ENCODE data around the gene TWIST2.

TWIST2 gene

DNA sequence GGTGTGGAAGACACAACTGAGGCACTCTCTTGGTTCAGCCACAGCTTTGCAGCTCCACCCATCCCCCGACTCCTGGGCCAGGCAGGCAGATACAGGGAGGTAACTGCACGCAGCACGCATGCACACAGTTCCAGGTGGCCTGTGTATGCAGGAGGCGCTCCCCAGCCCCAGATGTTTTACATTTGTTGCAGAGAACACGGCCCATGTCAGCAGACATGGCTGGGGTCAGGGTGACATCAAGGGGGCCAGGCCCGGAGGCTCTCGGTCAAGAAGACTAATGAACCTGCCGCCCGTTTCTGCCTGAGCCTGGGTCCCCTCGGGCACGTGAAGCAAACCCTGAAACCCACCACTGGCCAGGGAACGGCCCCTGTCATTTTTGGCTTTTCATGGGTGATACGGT is 57.3 kb downstream of the TWIST2 start:
- DNase-seq (ENCODE audit: low read depth) = no peak

DNA sequence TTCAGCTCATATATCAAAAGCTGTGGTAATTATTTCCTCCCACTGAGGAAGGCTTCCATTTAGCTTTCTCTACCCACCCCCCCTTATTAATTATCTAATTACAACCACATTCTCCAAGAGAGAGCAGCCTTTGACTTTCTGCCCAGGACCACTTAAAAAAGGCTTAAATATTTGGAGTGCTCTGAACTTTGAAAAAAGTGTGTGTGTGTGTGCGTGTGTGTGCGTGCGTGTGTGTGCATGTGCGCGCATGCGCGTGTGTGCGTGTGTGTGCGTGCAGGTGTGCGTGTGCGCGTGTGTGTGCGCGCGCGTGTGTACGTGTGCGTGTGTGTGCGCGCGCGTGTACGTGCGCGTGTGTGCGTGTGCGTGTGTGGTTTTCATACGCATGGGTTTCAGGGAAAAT is 57.8 kb downstream of the TWIST2 start:
- DNase-seq (ENCODE audit: low read depth) = no peak

DNA sequence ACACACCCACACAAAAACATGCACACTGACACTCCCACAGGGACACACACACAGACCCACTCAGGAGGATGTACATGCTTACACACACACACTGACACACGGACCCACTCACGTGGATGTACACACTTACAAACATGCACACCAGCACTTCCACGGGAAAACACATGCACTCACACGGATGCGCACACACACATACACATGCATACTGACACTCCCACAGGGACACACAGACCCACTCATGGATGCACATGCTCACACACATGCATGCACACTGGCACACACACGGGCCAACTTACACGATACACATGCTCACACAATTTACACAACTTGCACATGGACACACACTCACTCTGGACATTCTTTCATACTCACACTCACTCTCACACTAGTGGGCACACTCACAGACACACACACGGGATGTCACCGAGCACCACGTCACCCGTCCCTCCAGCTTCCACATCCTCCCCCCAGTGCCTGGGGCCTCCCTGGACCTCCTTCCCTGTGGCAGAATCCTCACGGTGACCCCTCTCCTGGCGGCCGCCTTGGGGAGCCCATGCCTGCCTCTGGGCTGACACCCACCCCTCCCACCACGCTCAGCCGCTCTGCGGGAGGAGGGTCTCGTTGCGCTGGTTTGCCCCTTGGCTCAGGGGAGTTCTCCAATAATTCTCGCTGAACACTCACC is 58.5 kb downstream of the TWIST2 start:
- DNase-seq (ENCODE audit: low read depth) = no peak

DNA sequence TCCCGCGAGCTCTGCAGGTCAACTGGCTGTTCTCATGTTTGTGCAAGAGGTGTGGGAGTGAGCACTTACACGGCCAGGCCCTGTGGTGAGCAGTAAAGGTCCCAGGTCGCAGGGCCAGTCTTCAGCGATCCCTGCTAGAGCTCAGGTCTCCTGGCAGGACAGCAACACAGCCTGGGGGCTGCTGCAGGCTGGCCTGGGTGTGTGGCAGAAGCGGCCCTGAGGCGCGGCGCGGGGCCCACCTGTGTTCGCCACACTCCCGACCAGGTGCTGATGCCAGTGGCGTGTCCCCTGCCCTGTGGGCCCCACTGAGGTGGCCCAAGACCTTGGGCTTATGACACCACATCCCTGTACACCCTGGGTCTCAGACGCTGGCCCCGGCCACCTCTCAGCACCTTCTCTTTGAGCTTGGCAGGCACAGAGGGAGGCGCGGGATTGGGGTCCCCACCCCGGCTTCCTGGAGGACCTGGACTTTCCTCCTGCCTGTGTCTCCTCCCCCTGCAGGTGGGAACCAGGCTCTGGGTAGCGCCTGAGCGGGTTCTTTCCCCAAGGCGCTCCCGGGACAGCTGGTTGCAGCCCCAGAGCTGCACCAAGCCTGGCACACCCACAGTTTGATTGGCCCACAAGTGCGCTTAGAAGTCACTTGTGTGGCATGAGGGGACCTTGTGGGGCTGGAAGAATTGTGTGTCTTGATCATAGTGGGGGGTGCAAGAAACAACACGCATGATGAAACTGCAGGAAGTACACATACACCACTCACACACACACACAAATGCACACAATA is 59.2 kb downstream of the TWIST2 start:
- no peak for DNase-seq (ENCODE audit: low read depth)

DNA sequence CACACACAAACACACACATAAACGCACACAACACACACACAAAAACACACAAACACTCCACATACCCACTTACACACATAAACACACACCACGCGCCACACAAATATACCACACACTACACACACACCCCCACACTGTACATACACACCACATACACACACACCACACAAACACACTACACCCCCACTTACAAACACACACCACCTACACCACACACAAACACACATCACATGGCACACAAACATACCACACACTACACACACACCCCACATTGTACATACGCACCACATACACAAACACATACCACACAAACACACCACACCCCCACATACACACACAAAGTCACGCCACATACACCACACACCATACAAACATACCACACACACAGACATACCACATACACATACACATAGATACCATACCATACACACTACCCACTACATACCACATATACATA is 59.9 kb downstream of the TWIST2 start:
- no peak for DNase-seq (ENCODE audit: low read depth)

DNA sequence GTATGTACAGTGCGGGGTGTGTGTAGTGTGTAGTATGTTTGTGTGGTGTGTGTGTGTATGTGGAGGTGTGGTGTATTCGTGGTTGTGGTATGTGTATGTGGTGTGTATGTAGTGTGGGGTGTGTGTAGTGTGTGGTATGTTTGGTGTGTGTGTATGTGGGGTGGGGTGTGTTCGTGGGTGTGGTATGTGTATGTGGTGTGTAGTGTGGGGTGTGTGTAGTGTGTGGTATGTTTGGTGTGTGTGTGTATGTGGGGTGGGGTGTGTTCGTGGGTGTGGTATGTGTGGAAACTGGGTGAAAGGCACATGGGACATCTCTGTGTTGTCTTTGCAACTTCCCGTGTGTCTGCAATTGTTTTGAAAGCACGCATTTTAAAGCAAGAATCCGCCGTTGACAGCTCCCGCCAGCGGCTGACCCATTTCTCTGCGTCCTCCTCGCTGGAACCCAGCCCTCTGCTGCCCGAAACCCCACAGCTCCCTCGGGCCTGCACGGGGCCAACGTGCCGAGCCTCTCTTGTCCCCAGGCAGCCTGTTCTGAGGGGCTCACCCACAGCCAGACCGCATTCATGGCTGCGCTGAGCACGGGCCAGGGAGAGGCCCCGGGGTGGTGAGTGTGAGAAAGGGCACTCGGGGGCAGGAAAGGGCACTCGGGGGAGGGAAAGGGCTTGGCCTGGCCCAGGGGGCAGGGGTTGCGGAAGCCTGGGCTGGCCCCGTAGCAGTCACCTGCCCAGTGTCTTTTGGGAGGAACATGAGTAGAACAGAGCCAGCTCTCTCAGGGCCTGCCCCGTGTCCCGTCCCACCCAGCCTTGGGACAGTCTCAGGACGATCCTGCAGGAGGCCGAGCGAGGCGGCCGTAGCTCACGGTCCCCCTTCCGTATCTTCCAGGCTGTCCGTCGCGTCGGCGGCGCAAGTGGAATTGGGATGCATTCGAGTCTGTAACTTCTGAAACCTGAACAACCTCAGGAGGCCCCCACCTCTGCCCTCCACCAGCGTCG is 61.4 kb downstream of the TWIST2 start:
- no peak for DNase-seq (ENCODE audit: low read depth)

DNA sequence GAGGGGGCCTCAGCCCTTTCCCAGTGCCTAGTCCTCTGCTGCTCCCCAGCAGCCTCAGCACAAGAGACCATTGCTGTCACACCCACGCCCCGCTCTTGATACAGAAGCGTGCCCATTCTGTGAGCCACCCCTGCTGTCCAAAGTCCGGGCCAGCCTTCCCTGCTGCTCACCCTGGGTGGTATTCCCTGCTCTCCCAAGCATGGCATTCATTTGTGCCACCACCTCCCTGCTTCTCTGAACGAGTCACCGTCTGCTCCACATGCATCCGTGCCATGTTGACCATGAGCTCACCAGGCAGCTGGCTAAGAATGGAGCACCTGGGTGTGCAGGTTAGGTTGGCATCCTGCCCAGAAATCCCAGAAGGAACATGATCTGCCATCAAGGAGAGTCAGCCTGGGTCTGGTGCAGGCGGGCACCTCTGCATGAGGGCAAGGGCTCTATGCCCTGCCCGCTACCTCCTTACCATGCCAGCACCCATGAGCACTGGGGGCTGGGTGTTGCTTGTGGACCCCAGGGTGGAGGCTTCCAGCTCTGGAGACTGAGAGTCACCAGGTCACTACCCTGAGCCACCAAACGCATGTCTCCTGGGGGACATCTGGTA is 63.0 kb downstream of the TWIST2 start:
- no peak for DNase-seq (ENCODE audit: low read depth)

DNA sequence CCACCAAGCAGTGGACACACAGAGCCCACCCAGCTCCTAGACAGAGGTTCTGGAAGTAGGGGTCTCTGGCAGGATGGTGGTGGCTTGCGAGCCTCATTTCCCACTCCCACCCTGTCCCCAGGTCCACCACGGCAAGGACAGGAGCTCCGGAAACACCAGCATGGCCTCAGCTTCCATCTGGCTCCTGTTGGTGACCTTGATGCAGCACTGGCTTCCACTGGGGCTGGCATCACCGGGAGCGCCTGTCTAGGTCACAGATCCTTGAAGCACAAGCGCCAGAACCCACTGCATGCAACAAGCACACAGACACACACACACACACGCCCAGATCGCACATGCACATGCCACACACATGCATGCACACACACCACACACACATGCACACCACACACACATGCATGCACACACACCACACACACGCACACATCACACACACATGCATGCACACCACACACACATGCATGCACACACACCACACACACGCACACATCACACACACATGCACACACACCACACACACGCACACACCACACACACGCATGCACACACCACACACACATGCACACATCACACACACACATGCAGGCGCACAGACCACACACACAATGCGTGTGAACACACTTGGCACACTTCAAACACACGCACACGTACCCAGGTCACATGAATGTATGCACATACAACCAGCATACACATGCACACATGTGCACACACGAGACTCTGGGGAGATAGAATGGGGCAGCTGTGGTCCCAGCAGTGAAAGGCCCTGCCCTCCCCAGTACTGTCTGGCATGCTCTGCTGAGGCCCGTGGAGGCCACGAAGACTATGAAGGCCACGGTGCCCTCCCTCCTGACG is 63.7 kb downstream of the TWIST2 start:
- DNase-seq (ENCODE audit: low read depth) = no peak

DNA sequence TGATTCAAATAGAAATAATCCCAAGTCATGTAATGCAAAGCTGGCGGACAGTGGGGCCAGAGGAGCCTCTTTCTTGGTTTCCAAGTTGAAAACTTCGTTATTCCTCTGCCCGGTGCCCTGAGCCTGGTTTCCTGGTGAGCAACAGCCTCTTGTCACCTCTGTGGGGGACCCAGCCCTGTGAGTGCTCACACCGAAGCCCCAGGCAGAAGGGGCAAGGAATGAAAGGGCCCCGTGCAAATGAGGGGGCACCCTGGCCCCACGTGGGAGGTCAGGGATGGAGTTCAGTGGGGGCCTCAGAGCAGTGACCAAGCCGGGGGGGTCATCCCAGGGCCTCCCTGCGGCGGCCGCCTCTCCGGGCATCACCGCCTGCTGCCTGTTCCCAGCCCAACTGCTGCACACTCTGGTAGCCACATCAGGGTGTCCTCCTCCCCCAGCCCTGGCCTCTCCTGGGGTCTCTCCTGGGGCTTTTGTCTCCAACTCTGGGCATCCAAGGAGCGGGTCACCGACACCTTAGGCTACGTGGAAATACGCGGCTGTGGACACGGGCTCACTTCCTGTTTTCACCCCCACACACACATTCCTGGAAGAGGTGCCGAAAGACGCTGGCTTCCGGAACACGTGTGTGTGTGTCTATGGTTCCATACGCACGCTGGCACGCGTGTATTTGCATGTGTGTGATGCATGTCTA is 64.5 kb downstream of the TWIST2 start:
- no peak for DNase-seq (ENCODE audit: low read depth)

DNA sequence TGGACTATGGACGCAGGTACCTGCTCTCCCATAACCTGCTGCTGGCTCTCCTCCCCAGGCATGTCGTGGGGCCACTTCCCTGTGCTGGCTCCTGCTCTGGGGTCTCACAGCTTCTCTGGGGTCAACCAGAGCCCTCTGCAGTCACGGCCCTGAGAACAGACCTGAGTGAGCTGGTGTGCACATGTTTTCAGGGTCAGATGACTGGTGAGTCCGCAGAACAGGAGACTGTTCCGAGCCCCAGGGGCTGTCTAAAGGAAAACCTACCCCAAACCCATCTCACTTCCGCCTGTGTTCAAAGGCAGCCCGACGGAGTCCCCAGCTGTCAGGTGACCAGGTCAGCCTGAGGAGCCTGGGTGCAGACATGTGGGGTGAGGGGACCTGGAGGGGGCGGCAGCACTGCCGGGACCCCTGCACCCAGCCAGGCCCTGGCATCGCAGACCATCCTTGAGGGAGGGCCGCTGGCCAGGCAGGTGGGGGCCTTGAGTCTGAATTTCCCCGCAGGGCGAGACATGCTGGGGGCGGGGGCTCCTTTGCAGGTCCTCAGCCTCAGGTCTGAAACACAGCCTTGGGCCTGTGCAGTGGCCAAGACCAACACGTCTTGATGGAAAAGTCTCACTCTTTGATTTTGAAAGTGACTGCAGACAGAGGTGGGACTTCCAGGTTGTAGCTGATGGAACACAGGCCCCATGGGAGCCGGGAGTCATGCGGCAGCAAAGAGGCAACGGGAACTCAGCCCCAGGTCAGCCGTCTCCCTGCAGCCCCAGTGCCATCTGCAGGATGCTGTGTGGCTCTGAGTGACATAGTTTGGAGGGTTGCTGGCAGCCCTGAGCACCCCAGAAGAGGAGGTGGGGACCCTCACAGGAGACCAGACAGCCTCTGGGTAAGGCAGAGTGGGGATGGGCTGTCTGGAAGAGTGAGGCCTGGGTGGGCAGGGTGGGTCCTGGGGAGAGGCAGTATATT is 65.3 kb downstream of the TWIST2 start:
- no peak for DNase-seq (ENCODE audit: low read depth)

DNA sequence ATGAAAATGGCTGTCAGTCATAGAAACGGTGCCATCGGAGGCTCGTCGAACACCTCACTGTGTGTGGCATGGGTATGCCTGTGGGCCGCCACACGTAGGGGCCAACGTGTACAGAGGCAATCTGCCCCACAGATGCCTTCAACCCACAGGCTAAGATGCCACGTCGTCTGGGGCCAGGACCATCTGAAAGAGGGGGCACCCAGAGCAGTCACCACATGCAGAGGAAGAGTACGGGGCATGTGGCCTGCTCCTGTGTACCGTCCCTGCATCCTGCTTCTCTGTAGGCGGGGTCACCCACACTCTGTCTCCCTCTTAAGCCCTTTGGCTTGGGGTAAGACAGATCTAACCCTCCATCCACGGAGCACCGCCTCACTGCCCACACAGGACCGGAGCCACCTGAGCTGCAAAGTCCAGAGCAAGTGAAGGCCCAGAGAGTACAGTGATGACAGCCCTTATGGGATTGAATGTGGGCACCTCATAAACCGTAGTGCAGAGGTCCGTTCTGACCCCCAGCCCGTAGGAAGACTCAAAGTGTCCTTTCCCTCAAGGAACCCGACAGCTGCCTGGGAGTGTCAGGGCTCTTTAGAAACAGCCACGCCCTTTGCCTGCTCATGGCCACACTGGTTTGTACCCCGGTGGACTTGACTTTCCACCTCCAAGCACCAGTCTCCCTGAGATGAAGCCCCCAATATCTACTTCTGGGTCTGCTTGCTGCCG is 66.2 kb downstream of the TWIST2 start:
- DNase-seq (ENCODE audit: low read depth) = no peak

DNA sequence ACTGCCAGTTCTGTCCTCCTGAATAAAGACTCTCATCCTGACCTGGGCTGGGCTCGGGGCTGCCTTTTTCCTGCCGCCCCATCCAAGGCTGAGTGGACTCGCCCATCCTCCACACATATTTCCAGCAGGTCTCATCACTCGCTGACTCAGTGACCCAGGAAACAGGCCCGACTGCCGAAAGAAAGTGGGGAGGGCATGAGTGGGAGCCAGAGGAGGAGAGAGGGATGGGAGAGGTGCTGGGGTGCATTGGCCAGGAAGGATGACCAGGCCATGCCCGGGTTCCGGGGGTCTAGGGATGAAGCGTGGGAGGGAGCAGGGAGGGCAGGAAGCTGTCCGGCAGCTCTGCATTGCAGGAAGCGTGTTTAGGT is 66.7 kb downstream of the TWIST2 start:
- DNase-seq (ENCODE audit: low read depth) = no peak

DNA sequence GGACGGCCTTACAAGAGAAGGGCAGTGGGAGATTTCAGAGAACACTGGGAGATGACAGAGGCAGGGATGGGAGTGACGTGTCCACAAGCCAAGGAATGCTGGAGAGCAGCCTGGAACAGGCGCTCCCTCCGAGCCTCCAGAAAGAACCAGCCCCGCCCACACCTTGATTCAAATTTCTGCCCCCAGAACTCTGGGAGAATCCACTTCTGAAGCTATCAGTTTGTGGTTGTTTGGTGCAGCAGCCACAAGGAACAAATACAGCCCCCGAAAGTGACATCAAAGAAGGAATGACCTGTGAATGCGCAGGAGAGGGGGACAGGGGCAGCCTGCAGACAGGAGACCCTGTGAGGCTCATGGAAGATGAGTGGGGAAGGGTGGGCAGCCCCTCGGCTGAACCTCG is 67.3 kb downstream of the TWIST2 start:
- no peak for DNase-seq (ENCODE audit: low read depth)

DNA sequence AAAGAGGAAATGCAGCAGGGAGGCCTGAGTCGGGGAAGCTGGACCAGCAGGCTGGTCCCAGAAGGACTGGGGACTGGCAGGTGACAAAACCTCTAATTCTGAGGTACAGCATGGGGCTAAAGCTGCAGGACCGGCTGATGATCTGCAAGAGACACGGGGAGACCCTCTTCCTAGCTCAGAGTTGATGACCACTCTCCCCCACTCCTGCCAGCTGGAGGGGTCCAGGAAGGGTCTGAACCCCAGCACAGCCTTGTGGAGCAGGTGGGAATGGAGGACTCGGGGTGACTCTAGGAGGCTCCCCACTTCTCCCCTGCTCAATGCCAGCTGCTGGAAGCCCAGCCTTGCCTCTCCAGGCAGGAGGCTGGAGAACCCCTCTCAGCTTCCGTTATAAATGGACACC is 67.7 kb downstream of the TWIST2 start:
- DNase-seq (ENCODE audit: low read depth) = no peak

DNA sequence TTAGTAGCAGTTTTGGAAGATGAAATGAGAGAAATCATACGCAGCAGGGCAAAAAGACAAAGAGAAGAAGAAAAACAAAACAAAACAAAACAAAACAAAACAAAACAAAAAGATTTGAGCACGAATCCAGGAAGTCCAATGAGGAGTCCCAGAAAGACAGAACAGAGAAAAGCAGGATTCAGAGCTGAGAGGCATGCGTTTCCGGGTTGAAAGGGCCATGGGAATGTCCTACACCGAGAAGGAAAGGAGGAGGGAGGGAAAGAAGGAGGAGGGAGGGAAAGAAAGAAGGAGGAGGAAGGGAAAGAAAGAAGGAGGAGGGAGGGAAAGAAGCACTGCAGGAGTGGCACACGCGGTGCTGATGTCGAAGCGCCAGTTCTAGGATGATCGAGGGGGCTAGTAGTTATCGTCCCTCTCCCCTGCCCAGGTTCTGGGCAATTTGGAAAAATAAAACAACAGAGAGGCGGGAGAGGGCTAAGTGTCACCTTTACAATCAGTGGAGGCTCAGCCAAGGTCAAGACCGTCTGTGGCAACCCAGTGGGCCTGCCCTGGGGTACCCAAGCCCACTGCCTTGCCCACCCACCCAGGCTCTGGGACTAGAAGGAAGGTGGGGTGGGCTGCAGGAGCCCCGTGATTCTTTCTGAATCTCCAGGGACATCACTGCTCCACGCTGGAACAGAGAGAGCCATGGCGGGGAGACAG is 68.4 kb downstream of the TWIST2 start:
- DNase-seq (ENCODE audit: low read depth) = no peak

DNA sequence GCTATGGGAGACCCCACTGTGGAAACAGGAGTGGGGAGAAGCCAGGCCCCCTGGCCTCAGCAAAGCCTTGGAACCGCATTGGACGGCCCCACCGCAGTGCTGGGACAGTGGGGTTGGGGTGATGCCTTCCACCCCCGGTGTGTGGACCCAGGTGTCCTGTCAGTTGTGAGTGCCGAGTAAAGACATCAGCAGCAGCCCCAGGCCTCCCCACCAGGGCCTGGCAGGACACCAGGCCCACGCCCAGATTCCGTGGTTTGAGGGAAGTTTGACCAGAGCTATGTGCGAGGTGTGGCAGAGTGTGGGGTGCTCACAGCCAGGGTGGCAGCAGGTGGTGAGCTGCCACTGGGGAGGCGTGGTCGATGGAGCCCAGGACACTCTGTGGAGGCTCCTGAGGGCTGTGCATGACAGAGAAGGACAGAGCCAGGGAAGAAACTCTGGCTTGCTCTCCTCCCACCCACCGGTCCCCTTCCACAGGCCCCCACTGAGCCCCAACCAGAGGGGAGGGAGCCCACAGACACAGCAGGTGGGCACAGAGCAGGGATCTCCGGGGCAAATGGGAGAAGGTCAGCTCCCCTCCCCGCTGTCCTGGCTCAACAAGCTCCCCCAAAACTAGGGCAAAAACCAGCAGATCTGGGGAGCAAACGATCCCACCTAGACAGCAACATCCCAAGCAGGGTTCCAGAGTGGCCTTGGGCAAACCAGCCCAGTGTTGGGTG is 69.1 kb downstream of the TWIST2 start:
- no peak for DNase-seq (ENCODE audit: low read depth)

DNA sequence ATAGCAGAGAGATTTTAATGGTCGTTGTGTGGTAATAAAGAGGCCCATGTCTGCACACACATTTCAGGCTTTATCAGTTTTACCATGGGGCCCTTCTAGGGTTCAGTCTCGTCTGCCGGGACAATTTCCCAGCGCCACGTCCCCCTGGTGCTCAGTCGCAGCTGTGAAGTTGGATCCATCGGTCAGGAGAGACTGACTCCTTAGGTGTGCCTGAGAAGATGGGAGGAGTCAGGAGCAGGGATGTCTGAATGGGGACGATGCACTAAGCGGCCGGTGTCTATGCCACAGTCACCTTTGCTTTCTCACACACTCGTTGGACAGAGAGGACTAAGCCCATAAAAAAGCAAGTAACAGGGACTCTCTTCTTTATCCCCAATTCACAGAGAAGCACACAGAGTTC is 71.4 kb downstream of the TWIST2 start:
- no peak for DNase-seq (ENCODE audit: low read depth)

Measured in activated T-helper 1 cell treated with Interleukin-2 at 50 U/mL for 16 hours (primary cell).